Endothelial cell of umbilical vein (primary cell): ENCODE measurements around the gene DAZAP1. TPM values are rescaled to one million over a fixed set of nuclear protein-coding genes. Genes with fewer than 3 reads are reported as not detected.

Experiments
- BruUV-seq: library from RNA; stranded (reverse); fragments of 400-500 nt; replicated peaks from 2 replicates; lab custom pipeline; 2021; lab: Mats Ljungman, UMichigan
- CTCF ChIA-PET: fragments of 300-600, 350-600 bp; sonication (Branson Sonifier 250); formaldehyde crosslinking; loops from one replicate; lab custom pipeline; 2021; ENCODE audit warnings: antibody characterized with exemption, inconsistent platforms; lab: Charles Lee
- POLR2A ChIA-PET: fragments of 300-600, 350-600 bp; sonication (Branson Sonifier 250); formaldehyde crosslinking; loops from one replicate; lab custom pipeline; 2021; ENCODE audit warnings: antibody characterized with exemption, inconsistent platforms; lab: Charles Lee
- DNase-seq: peaks from one replicate; pipeline ENCODE4 v3.0.0-alpha.2; 2011; ENCODE audit warnings: low read depth, low spot score
- FAIRE-seq: peaks from 2 replicates; lab custom pipeline; 2011; peaks lifted over from hg19 to GRCh38; lab: Jason Lieb, UNC
- H2AFZ ChIP-seq: 2 replicates; pipeline ENCODE4 v1.6.0; 2012; ENCODE audit warnings: low read depth, low read length, control low read depth, inconsistent platforms
- H3K27ac ChIP-seq: 2 replicates; pipeline ENCODE4 v1.5.1; 2011; ENCODE audit warnings: low read depth, mild to moderate bottlenecking, control low read depth, low read length, moderate library complexity; ENCODE audit not compliant: insufficient read depth
- H3K27me3 ChIP-seq, 2 experiments: 2 replicates each; pipeline versions ENCODE4 v1.6.0 to v1.6.1; 2011; ENCODE audit warnings: low read length in 2 of 2, mixed read lengths in 1 of 2; ENCODE audit not compliant: control insufficient read depth in 2 of 2, insufficient read depth in 2 of 2
- H3K36me3 ChIP-seq, 2 experiments: 2 replicates in 1 of 2; 3 replicates in 1 of 2; pipeline ENCODE4 v1.5.1; 2011; ENCODE audit warnings: low read length in 2 of 2, mild to moderate bottlenecking in 1 of 2, moderate library complexity in 1 of 2; ENCODE audit not compliant: control insufficient read depth in 2 of 2, insufficient read depth in 2 of 2; ENCODE audit errors: extremely low read depth in 1 of 2
- H3K4me1 ChIP-seq: 3 replicates; pipeline ENCODE4 v1.5.1; 2011; ENCODE audit warnings: mild to moderate bottlenecking, low read length; ENCODE audit not compliant: control insufficient read depth, insufficient read depth; ENCODE audit errors: extremely low read depth
- H3K4me2 ChIP-seq: 2 replicates; pipeline ENCODE4 v1.6.1; 2011; ENCODE audit warnings: low read length, control low read depth, mixed read lengths; ENCODE audit not compliant: insufficient read depth
- H3K4me3 ChIP-seq, 3 experiments: fragments of 200-600 bp in 1 of 3; sonication (generic), shearing (Covaris generic) in 1 of 3; replicated peaks in 1 of 3; 2 replicates each; pipeline ENCODE4 v1.5.1; 2011 to 2016; ENCODE audit warnings: control low read depth in 3 of 3, low read length in 3 of 3, mild to moderate bottlenecking in 2 of 3, inconsistent platforms in 1 of 3, low read depth in 1 of 3, moderate library complexity in 1 of 3; ENCODE audit not compliant: insufficient read depth in 1 of 3
- H3K79me2 ChIP-seq: 2 replicates; pipeline ENCODE4 v1.6.0; 2012; ENCODE audit warnings: low read length, inconsistent platforms; ENCODE audit not compliant: control insufficient read depth, insufficient read depth
- H3K9ac ChIP-seq: replicated peaks from 2 replicates; pipeline ENCODE3; 2011; ENCODE audit warnings: low read length, control low read depth; ENCODE audit not compliant: insufficient read depth; ENCODE audit errors: extremely low read depth
- H3K9me1 ChIP-seq: replicated peaks from 3 replicates; pipeline ENCODE4 v1.6.0; 2011; ENCODE audit warnings: mild to moderate bottlenecking, low read length; ENCODE audit not compliant: control insufficient read depth, insufficient read depth; ENCODE audit errors: extremely low read depth
- H3K9me3 ChIP-seq: replicated peaks from 2 replicates; pipeline ENCODE4 v1.5.1; 2012; ENCODE audit warnings: low read length, inconsistent platforms; ENCODE audit not compliant: control insufficient read depth, insufficient read depth
- H4K20me1 ChIP-seq: replicated peaks from 2 replicates; pipeline ENCODE3; 2011; ENCODE audit warnings: mild to moderate bottlenecking, low read length; ENCODE audit not compliant: control insufficient read depth, insufficient read depth; ENCODE audit errors: extremely low read depth
- CTCF ChIP-seq, 2 donors: IDR thresholded peaks; 1 replicate in 1 of 2; 2 replicates in 1 of 2; pipeline ENCODE4 v1.5.1; 2011; ENCODE audit warnings: low read length in 2 of 2, mild to moderate bottlenecking in 2 of 2, moderate library complexity in 2 of 2, control low read depth in 1 of 2, inconsistent platforms in 1 of 2, low read depth in 1 of 2; ENCODE audit not compliant: insufficient read depth in 1 of 2; ENCODE audit errors: extremely low read depth in 1 of 2
- EZH2 ChIP-seq: IDR thresholded peaks from 2 replicates; pipeline ENCODE4 v1.6.1; 2012; ENCODE audit warnings: borderline replicate concordance, low read depth, mild to moderate bottlenecking, moderate library complexity, low read length, inconsistent platforms; ENCODE audit not compliant: severe bottlenecking
- FOS ChIP-seq: IDR thresholded peaks from 2 replicates; pipeline ENCODE4 v1.6.1; 2011; ENCODE audit warnings: mild to moderate bottlenecking, low read length, moderate library complexity, borderline replicate concordance; ENCODE audit not compliant: insufficient read depth
- GATA2 ChIP-seq: IDR thresholded peaks from 2 replicates; pipeline ENCODE4 v1.7.0; 2011; ENCODE audit warnings: low read depth, mild to moderate bottlenecking, moderate library complexity, mixed read lengths, low read length; ENCODE audit not compliant: insufficient read length, insufficient read depth
- JUN ChIP-seq: IDR thresholded peaks from 2 replicates; pipeline ENCODE4 v1.6.1; 2011; ENCODE audit warnings: borderline replicate concordance, low read depth; ENCODE audit not compliant: insufficient read length, insufficient read depth
- MYC ChIP-seq: IDR thresholded peaks from one replicate; pipeline ENCODE4 v1.6.1; 2011; ENCODE audit warnings: mild to moderate bottlenecking, low read depth, low read length
- POLR2A ChIP-seq: IDR thresholded peaks from 2 replicates; pipeline ENCODE4 v1.6.1; 2012; ENCODE audit warnings: low read depth, mild to moderate bottlenecking, control low read depth, low read length
- POLR2AphosphoS5 ChIP-seq: IDR thresholded peaks from 2 replicates; pipeline ENCODE4 v1.6.1; 2012; ENCODE audit warnings: low read depth, mild to moderate bottlenecking, control low read depth, low read length, moderate library complexity; ENCODE audit not compliant: insufficient read depth
- dilution Hi-C: fragments of 300-500 bp; cut with MboI; formaldehyde crosslinking; loops from one replicate; pipeline ENCODE4 v1.15.0; 2019; ENCODE audit warnings: low sequenced_read_pairs; ENCODE audit not compliant: extremely low pct_ligation_motif_present
- intact Hi-C: fragments of 100-400 bp; cut with micrococcal nuclease; formaldehyde crosslinking; loops from one replicate; pipeline ENCODE4 v1.10.0; 2022
- polyA plus RNA-seq, 4 experiments: library from polyadenylated mRNA; depleted of rRNA in 3 of 4; stranded (reverse) in 3 of 4; unstranded in 1 of 4; fragments of >200 nt; gene quantifications; 2 replicates each; pipeline versions ENCODE4 v1.2.1 to v1.2.3, GENCODE V29; 2011 to 2012; ENCODE audit warnings: missing spikeins in 1 of 4
- total RNA-seq: library from RNA; stranded (reverse); gene quantifications from 2 replicates; pipeline ENCODE4 v1.2.3, GENCODE V29; 2021
- TF ChIP-seq, protein P1 (sequence below): IDR thresholded peaks from 2 replicates; pipeline ENCODE4 v1.6.1; 2011; ENCODE audit not compliant: insufficient read depth, insufficient read length

The DAZAP1 gene
- total and polyA plus RNA-seq, 2 donors (not counting 3 experiments of a cell fraction or from before 2014, with no cell fraction given), result 50.1 to 187 TPM

- Histone ChIP-seq H3K27me3 (no peaks in the 10 kb centered on the region), H3K9ac (no peak overlapping the region), H4K20me1 (peaks cover 2% of the 10 kb centered on the region), H3K36me3 (peaks cover 23 to 70% of the 10 kb centered on the region in 2 experiments), H3K9me1 (no peaks in the 10 kb centered on the region), H2AFZ (no peak overlapping the region), H3K4me2 (no peak overlapping the region), H3K79me2 (peaks cover 35% of the 10 kb centered on the region), H3K9me3 (no peaks in the 10 kb centered on the region), H3K27ac (no peak overlapping the region), H3K4me3 (no peak overlapping the region), H3K4me1 (no peaks in the 10 kb centered on the region)
- FAIRE-seq, result no peak
- TF ChIP-seq MYC (no peak), FOS (no peak), GATA2 (no peak), JUN (no peak), POLR2AphosphoS5 (no peak), CTCF (IDR thresholded peaks at IDR 0.05; ENCODE audit: extremely low read depth in 1 of 2, insufficient read depth in 1 of 2, low read depth in 1 of 2, low read length in 2 of 2) (no peak), EZH2 (no peak), POLR2A (no peak)
- TF ChIP-seq, protein P1, sequence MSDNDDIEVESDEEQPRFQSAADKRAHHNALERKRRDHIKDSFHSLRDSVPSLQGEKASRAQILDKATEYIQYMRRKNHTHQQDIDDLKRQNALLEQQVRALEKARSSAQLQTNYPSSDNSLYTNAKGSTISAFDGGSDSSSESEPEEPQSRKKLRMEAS, result no peak
- BruUV-seq, result no TSS peak
- DNase-seq, result no peak
- dilution Hi-C loops, result no loop called here
- POLR2A ChIA-PET, result no interaction called here
- intact Hi-C loops, result no loop called here
- CTCF ChIA-PET, result no interaction called here
Observed at GRCh38 chr19:1425102-1425837, 17.9 kb downstream of the DAZAP1 start.
